Coronary artery (tissue), 2 donors: Measurements from ENCODE around the gene TDRD1.

Experiments
- DNase-seq: peaks from one replicate; pipeline ENCODE4 v3.0.0-alpha.2; 2017; ENCODE audit warnings: low spot score
- H3K27ac ChIP-seq, 2 donors: fragments of 200-600 bp; sonication (generic); one replicate each; pipeline ENCODE4 v1.5.1; 2016 to 2019
- H3K4me3 ChIP-seq: fragments of 200-600 bp; sonication (generic); 2 replicates; pipeline ENCODE4 v1.5.1; 2016; ENCODE audit warnings: mild to moderate bottlenecking, moderate library complexity
- CTCF ChIP-seq: fragments of 200-600 bp; sonication (generic); IDR thresholded peaks from one replicate; pipeline ENCODE4 v1.5.1; 2019; ENCODE audit warnings: antibody characterized with exemption

Gene TDRD1

GRCh38 chr10:114207349-114207748, 28.2 kb downstream of the TDRD1 start:
- Histone ChIP-seq H3K4me3 (no peak overlapping the region), H3K27ac (no peak overlapping the region)
- no peak for TF ChIP-seq CTCF
- no peak for DNase-seq

GRCh38 chr10:114208351-114208750, 29.2 kb downstream of the TDRD1 start:
- TF ChIP-seq CTCF = no peak
- H3K4me3 ChIP-seq = no peak overlapping the region
- H3K27ac ChIP-seq = no peak overlapping the region
- no peak for DNase-seq

GRCh38 chr10:114212153-114212552, 33.0 kb downstream of the TDRD1 start:
- no peak overlapping the region for H3K4me3 ChIP-seq
- H3K27ac ChIP-seq = no peak overlapping the region
- no peak for DNase-seq
- TF ChIP-seq CTCF = no peak

- Histone ChIP-seq H3K27ac (no peak overlapping the region), H3K4me3 (no peak overlapping the region)
- DNase-seq = no peak
- no peak for TF ChIP-seq CTCF
Observed at GRCh38 chr10:114215033-114215432, 35.9 kb downstream of the TDRD1 start.

- TF ChIP-seq CTCF = no peak
- Histone ChIP-seq H3K27ac (no peak overlapping the region), H3K4me3 (no peak overlapping the region)
- DNase-seq = no peak
Observed at GRCh38 chr10:114220281-114220680, 41.1 kb downstream of the TDRD1 start.

- TF ChIP-seq CTCF = no peak
- H3K4me3 ChIP-seq = no peak overlapping the region
- no peak for DNase-seq
- H3K27ac ChIP-seq = no peak overlapping the region
Observed at GRCh38 chr10:114221235-114221634, 42.1 kb downstream of the TDRD1 start.

GRCh38 chr10:114223066-114223465, 43.9 kb downstream of the TDRD1 start:
- no peak overlapping the region for H3K27ac ChIP-seq
- H3K4me3 ChIP-seq = no peak overlapping the region
- no peak for TF ChIP-seq CTCF
- DNase-seq = no peak
